Endothelial cell of umbilical vein (primary cell): ENCODE data around the gene UNC50. TPM values are rescaled to one million over a fixed set of nuclear protein-coding genes. Genes with fewer than 3 reads are reported as not detected.

Experiments used
- BruUV-seq: library from RNA; stranded (reverse); fragments of 400-500 nt; replicated peaks from 2 replicates; lab custom pipeline; 2021; lab: Mats Ljungman, UMichigan
- CTCF ChIA-PET: fragments of 300-600, 350-600 bp; sonication (Branson Sonifier 250); formaldehyde crosslinking; loops from one replicate; lab custom pipeline; 2021; ENCODE audit warnings: antibody characterized with exemption, inconsistent platforms; lab: Charles Lee
- POLR2A ChIA-PET: fragments of 300-600, 350-600 bp; sonication (Branson Sonifier 250); formaldehyde crosslinking; loops from one replicate; lab custom pipeline; 2021; ENCODE audit warnings: antibody characterized with exemption, inconsistent platforms; lab: Charles Lee
- DNase-seq: peaks from one replicate; pipeline ENCODE4 v3.0.0-alpha.2; 2011; ENCODE audit warnings: low read depth, low spot score
- FAIRE-seq: peaks from 2 replicates; lab custom pipeline; 2011; peaks lifted over from hg19 to GRCh38; lab: Jason Lieb, UNC
- H2AFZ ChIP-seq: 2 replicates; pipeline ENCODE4 v1.6.0; 2012; ENCODE audit warnings: low read depth, low read length, control low read depth, inconsistent platforms
- H3K27ac ChIP-seq: 2 replicates; pipeline ENCODE4 v1.5.1; 2011; ENCODE audit warnings: low read depth, mild to moderate bottlenecking, control low read depth, low read length, moderate library complexity; ENCODE audit not compliant: insufficient read depth
- H3K27me3 ChIP-seq, 2 experiments: 2 replicates each; pipeline versions ENCODE4 v1.6.0 to v1.6.1; 2011; ENCODE audit warnings: low read length in 2 of 2, mixed read lengths in 1 of 2; ENCODE audit not compliant: control insufficient read depth in 2 of 2, insufficient read depth in 2 of 2
- H3K36me3 ChIP-seq, 2 experiments: 2 replicates in 1 of 2; 3 replicates in 1 of 2; pipeline ENCODE4 v1.5.1; 2011; ENCODE audit warnings: low read length in 2 of 2, mild to moderate bottlenecking in 1 of 2, moderate library complexity in 1 of 2; ENCODE audit not compliant: control insufficient read depth in 2 of 2, insufficient read depth in 2 of 2; ENCODE audit errors: extremely low read depth in 1 of 2
- H3K4me1 ChIP-seq: 3 replicates; pipeline ENCODE4 v1.5.1; 2011; ENCODE audit warnings: mild to moderate bottlenecking, low read length; ENCODE audit not compliant: control insufficient read depth, insufficient read depth; ENCODE audit errors: extremely low read depth
- H3K4me2 ChIP-seq: 2 replicates; pipeline ENCODE4 v1.6.1; 2011; ENCODE audit warnings: low read length, control low read depth, mixed read lengths; ENCODE audit not compliant: insufficient read depth
- H3K4me3 ChIP-seq, 3 experiments: fragments of 200-600 bp in 1 of 3; sonication (generic), shearing (Covaris generic) in 1 of 3; replicated peaks in 1 of 3; 2 replicates each; pipeline ENCODE4 v1.5.1; 2011 to 2016; ENCODE audit warnings: control low read depth in 3 of 3, low read length in 3 of 3, mild to moderate bottlenecking in 2 of 3, inconsistent platforms in 1 of 3, low read depth in 1 of 3, moderate library complexity in 1 of 3; ENCODE audit not compliant: insufficient read depth in 1 of 3
- H3K79me2 ChIP-seq: 2 replicates; pipeline ENCODE4 v1.6.0; 2012; ENCODE audit warnings: low read length, inconsistent platforms; ENCODE audit not compliant: control insufficient read depth, insufficient read depth
- H3K9ac ChIP-seq: replicated peaks from 2 replicates; pipeline ENCODE3; 2011; ENCODE audit warnings: low read length, control low read depth; ENCODE audit not compliant: insufficient read depth; ENCODE audit errors: extremely low read depth
- H3K9me1 ChIP-seq: replicated peaks from 3 replicates; pipeline ENCODE4 v1.6.0; 2011; ENCODE audit warnings: mild to moderate bottlenecking, low read length; ENCODE audit not compliant: control insufficient read depth, insufficient read depth; ENCODE audit errors: extremely low read depth
- H3K9me3 ChIP-seq: replicated peaks from 2 replicates; pipeline ENCODE4 v1.5.1; 2012; ENCODE audit warnings: low read length, inconsistent platforms; ENCODE audit not compliant: control insufficient read depth, insufficient read depth
- H4K20me1 ChIP-seq: replicated peaks from 2 replicates; pipeline ENCODE3; 2011; ENCODE audit warnings: mild to moderate bottlenecking, low read length; ENCODE audit not compliant: control insufficient read depth, insufficient read depth; ENCODE audit errors: extremely low read depth
- FOS ChIP-seq: IDR thresholded peaks from 2 replicates; pipeline ENCODE4 v1.6.1; 2011; ENCODE audit warnings: mild to moderate bottlenecking, low read length, moderate library complexity, borderline replicate concordance; ENCODE audit not compliant: insufficient read depth
- JUN ChIP-seq: IDR thresholded peaks from 2 replicates; pipeline ENCODE4 v1.6.1; 2011; ENCODE audit warnings: borderline replicate concordance, low read depth; ENCODE audit not compliant: insufficient read length, insufficient read depth
- MYC ChIP-seq: IDR thresholded peaks from one replicate; pipeline ENCODE4 v1.6.1; 2011; ENCODE audit warnings: mild to moderate bottlenecking, low read depth, low read length
- POLR2A ChIP-seq: IDR thresholded peaks from 2 replicates; pipeline ENCODE4 v1.6.1; 2012; ENCODE audit warnings: low read depth, mild to moderate bottlenecking, control low read depth, low read length
- POLR2AphosphoS5 ChIP-seq: IDR thresholded peaks from 2 replicates; pipeline ENCODE4 v1.6.1; 2012; ENCODE audit warnings: low read depth, mild to moderate bottlenecking, control low read depth, low read length, moderate library complexity; ENCODE audit not compliant: insufficient read depth
- dilution Hi-C: fragments of 300-500 bp; cut with MboI; formaldehyde crosslinking; loops from one replicate; pipeline ENCODE4 v1.15.0; 2019; ENCODE audit warnings: low sequenced_read_pairs; ENCODE audit not compliant: extremely low pct_ligation_motif_present
- intact Hi-C: fragments of 100-400 bp; cut with micrococcal nuclease; formaldehyde crosslinking; loops from one replicate; pipeline ENCODE4 v1.10.0; 2022
- polyA plus RNA-seq, 4 experiments: library from polyadenylated mRNA; depleted of rRNA in 3 of 4; stranded (reverse) in 3 of 4; unstranded in 1 of 4; fragments of >200 nt; gene quantifications; 2 replicates each; pipeline versions ENCODE4 v1.2.1 to v1.2.3, GENCODE V29; 2011 to 2012; ENCODE audit warnings: missing spikeins in 1 of 4
- total RNA-seq: library from RNA; stranded (reverse); gene quantifications from 2 replicates; pipeline ENCODE4 v1.2.3, GENCODE V29; 2021
- TF ChIP-seq, protein P1 (sequence below), 2 donors: IDR thresholded peaks; 1 replicate in 1 of 2; 2 replicates in 1 of 2; pipeline ENCODE4 v1.5.1; 2011; ENCODE audit warnings: low read length in 2 of 2, mild to moderate bottlenecking in 2 of 2, moderate library complexity in 2 of 2, control low read depth in 1 of 2, inconsistent platforms in 1 of 2, low read depth in 1 of 2; ENCODE audit not compliant: insufficient read depth in 1 of 2; ENCODE audit errors: extremely low read depth in 1 of 2

The UNC50 gene
- total and polyA plus RNA-seq, 2 donors (not counting 3 experiments of a cell fraction or from before 2014, with no cell fraction given), result 33.5 to 56.6 TPM

- no peaks in the 10 kb centered on the region for H3K9me1 ChIP-seq
- ChIA-PET CTCF (interaction anchor here (0.8 to 1.5 kb wide), 4 partner anchors 10 to 494 kb away, joined by 3 to 4 read pairs (median 3); no protein-coding TSS in a partner anchor), POLR2A (no interaction called here)
- peaks cover 4 to 25% of the 10 kb centered on the region in 2 experiments for H3K36me3 ChIP-seq
- no peaks in the 10 kb centered on the region for H3K9me3 ChIP-seq
- no peak overlapping the region for H3K9ac ChIP-seq
- H4K20me1 ChIP-seq, result no peaks in the 10 kb centered on the region
- no peak overlapping the region for H3K4me3 ChIP-seq
- FAIRE-seq (no peak), DNase-seq (no peak)
- H3K79me2 ChIP-seq, result no peaks in the 10 kb centered on the region
- dilution Hi-C loops (no loop called here), intact Hi-C loops (no loop called here)
- no peaks in the 10 kb centered on the region for H3K27me3 ChIP-seq
- no peak overlapping the region for H3K4me2 ChIP-seq
- no TSS peak for BruUV-seq
- TF ChIP-seq, protein P1, sequence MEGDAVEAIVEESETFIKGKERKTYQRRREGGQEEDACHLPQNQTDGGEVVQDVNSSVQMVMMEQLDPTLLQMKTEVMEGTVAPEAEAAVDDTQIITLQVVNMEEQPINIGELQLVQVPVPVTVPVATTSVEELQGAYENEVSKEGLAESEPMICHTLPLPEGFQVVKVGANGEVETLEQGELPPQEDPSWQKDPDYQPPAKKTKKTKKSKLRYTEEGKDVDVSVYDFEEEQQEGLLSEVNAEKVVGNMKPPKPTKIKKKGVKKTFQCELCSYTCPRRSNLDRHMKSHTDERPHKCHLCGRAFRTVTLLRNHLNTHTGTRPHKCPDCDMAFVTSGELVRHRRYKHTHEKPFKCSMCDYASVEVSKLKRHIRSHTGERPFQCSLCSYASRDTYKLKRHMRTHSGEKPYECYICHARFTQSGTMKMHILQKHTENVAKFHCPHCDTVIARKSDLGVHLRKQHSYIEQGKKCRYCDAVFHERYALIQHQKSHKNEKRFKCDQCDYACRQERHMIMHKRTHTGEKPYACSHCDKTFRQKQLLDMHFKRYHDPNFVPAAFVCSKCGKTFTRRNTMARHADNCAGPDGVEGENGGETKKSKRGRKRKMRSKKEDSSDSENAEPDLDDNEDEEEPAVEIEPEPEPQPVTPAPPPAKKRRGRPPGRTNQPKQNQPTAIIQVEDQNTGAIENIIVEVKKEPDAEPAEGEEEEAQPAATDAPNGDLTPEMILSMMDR (IDR thresholded peaks at IDR 0.05; ENCODE audit: extremely low read depth in 1 of 2, insufficient read depth in 1 of 2, low read depth in 1 of 2, low read length in 2 of 2), result no peak
- TF ChIP-seq POLR2A, result no peak
- no peak for TF ChIP-seq FOS
- no peak for TF ChIP-seq JUN
- TF ChIP-seq POLR2AphosphoS5, result no peak
- TF ChIP-seq MYC, result no peak
- no peaks in the 10 kb centered on the region for H3K4me1 ChIP-seq
- no peak overlapping the region for H3K27ac ChIP-seq
- no peak overlapping the region for H2AFZ ChIP-seq
Observed at GRCh38 chr2:98573426-98573825, 35.0 kb upstream of the UNC50 start.
